ENCODE data around the gene MANF.
"Not testable (repeated sequence)": the region's sequence is repeated elsewhere in the genome, so short reads cannot be mapped to it uniquely, and the experiment has no call there.

The MANF gene

GRCh38 chr3:51384726-51385473 lies at the start of gene MANF:
Gene MANF, plus strand, starts transcription at chr3:51385291. Its CDS starts 52 bp downstream, at chr3:51385343.
- DNase-seq: peak; percentile 86

GRCh38 chr3:51336261-51336660 lies 48.8 kb upstream of the MANF start:
- DNase-seq: no peak

GRCh38 chr3:51337666-51338065 lies 47.4 kb upstream of the MANF start:
- no peak for DNase-seq

GRCh38 chr3:51338632-51339031 lies 46.5 kb upstream of the MANF start:
- DNase-seq: no peak

- DNase-seq: peak; percentile 30
Measured at GRCh38 chr3:51340013-51340829, 44.9 kb upstream of the MANF start.

GRCh38 chr3:51340989-51341636 lies 44.0 kb upstream of the MANF start:
- DNase-seq: no peak

GRCh38 chr3:51343918-51344687 lies 41.0 kb upstream of the MANF start:
- DNase-seq: no peak

- no peak for DNase-seq
Measured at GRCh38 chr3:51350751-51351150, 34.3 kb upstream of the MANF start.

- DNase-seq: no peak
Measured at GRCh38 chr3:51353131-51353530, 32.0 kb upstream of the MANF start.

- DNase-seq: no peak
Measured at GRCh38 chr3:51353691-51354090, 31.4 kb upstream of the MANF start.

GRCh38 chr3:51354172-51354571 lies 30.9 kb upstream of the MANF start:
- no peak for DNase-seq

- DNase-seq: no peak
Measured at GRCh38 chr3:51354731-51355615, 30.1 kb upstream of the MANF start.

- DNase-seq: no peak
Measured at GRCh38 chr3:51355891-51356578, 29.1 kb upstream of the MANF start.

- no peak for DNase-seq
Measured at GRCh38 chr3:51357856-51358255, 27.2 kb upstream of the MANF start.

- DNase-seq: no peak
Measured at GRCh38 chr3:51358981-51359380, 26.1 kb upstream of the MANF start.

GRCh38 chr3:51360806-51361205 lies 24.3 kb upstream of the MANF start:
- no peak for DNase-seq

GRCh38 chr3:51361746-51362145 lies 23.3 kb upstream of the MANF start:
- DNase-seq: no peak

GRCh38 chr3:51362476-51362875 lies 22.6 kb upstream of the MANF start:
- DNase-seq: no peak

GRCh38 chr3:51368276-51368675 lies 16.8 kb upstream of the MANF start:
- not testable (repeated sequence) for DNase-seq

GRCh38 chr3:51371943-51372557 lies 13.0 kb upstream of the MANF start:
- no peak for DNase-seq

Measured in GOT3 (cell line).